RWPE2 (cell line): ENCODE results near the gene MYCBPAP.

ENCODE experiments used
- ATAC-seq: fragments of 200-7000 bp; cut with Tn5 transposase; 3 replicates; pipeline ENCODE4 v1.9.1; 2021; ENCODE audit warnings: low read depth
- DNase-seq: peaks from one replicate; pipeline ENCODE4 v3.0.0-alpha.2; 2020; ENCODE audit warnings: low spot score
- H3K27ac ChIP-seq: fragments of 450-650 bp; 2 replicates; pipeline ENCODE4 v1.5.1; 2017; ENCODE audit warnings: mild to moderate bottlenecking; ENCODE audit not compliant: poor library complexity, severe bottlenecking
- H3K27me3 ChIP-seq: fragments of 250-450 bp; sonication (Bioruptor Pico); 2 replicates; pipeline ENCODE4 v1.5.1; 2021; ENCODE audit warnings: mild to moderate bottlenecking, moderate library complexity; ENCODE audit not compliant: insufficient read depth, poor library complexity, severe bottlenecking
- H3K36me3 ChIP-seq: fragments of 250-450 bp; sonication (Bioruptor Pico); 2 replicates; pipeline ENCODE4 v1.5.1; 2020; ENCODE audit warnings: low read depth, mild to moderate bottlenecking, moderate library complexity
- H3K4me1 ChIP-seq: fragments of 250-450 bp; sonication (Bioruptor Pico); 2 replicates; pipeline ENCODE4 v1.5.1; 2021; ENCODE audit warnings: mild to moderate bottlenecking, moderate library complexity; ENCODE audit not compliant: insufficient read depth, poor library complexity, severe bottlenecking
- H3K4me3 ChIP-seq: fragments of 250-450 bp; sonication (Bioruptor Pico); 2 replicates; pipeline ENCODE4 v1.5.1; 2021; ENCODE audit warnings: mild to moderate bottlenecking, moderate library complexity; ENCODE audit not compliant: severe bottlenecking
- H3K9me3 ChIP-seq: fragments of 250-450 bp; sonication (Bioruptor Pico); 2 replicates; pipeline ENCODE4 v1.5.1; 2021; ENCODE audit warnings: mild to moderate bottlenecking, moderate library complexity; ENCODE audit not compliant: severe bottlenecking
- CTCF ChIP-seq: fragments of 450-650 bp; IDR thresholded peaks from one replicate; pipeline ENCODE4 v1.5.1; 2017; ENCODE audit warnings: mild to moderate bottlenecking, moderate library complexity; ENCODE audit not compliant: poor library complexity, severe bottlenecking

The MYCBPAP gene

DNA sequence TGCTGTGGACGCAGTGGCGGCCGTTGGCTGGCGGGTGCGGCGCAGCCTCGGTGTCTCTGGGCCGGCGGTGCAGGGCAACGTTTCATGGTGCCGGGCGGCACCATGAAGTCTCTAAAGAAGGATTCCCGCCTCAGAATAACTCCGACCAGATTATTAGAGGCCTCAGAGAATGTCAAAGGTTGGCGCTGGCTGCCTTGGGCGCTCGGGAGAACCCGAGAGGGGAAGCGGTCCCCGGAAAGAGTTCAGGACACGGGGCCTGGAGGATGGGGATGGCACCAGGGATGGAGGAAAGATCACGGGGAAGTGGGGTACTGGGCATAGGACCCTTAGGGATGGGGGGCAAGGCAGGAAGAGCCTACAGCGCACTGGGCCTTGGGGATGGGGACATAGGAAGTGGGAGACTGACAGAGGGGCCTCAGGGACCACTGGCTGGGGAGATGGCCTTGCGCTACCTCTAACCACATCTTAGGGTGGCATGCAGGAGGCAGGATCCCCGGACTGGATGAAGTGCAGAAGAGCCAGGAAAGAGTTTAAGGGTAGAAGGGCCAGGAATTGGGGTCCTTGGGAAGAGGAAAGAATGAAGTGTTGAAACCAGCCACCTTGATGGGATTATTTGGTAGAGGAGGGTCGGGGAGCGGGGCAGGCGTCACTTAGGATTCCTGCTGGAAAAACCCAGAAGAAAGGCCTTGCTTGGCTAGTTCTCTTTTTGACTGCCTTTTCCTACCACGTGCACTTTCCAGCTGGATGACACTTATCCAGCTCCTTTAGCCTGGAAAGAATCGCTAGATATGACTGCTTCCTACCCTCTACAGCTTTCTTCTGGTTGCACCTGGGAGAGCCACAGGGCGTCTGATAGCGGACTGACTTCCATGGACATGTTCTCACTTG, 578 bp downstream of the MYCBPAP start:
- ATAC-seq (no peak), DNase-seq (no peak)
- Histone ChIP-seq H3K27ac (no peak overlapping the region), H3K4me1 (peaks cover 13% of the 10 kb centered on the region), H3K4me3 (peak overlapping the region; percentile 23), H3K36me3 (no peaks in the 10 kb centered on the region), H3K27me3 (no peaks in the 10 kb centered on the region), H3K9me3 (no peaks in the 10 kb centered on the region)
- no peak for TF ChIP-seq CTCF

DNA sequence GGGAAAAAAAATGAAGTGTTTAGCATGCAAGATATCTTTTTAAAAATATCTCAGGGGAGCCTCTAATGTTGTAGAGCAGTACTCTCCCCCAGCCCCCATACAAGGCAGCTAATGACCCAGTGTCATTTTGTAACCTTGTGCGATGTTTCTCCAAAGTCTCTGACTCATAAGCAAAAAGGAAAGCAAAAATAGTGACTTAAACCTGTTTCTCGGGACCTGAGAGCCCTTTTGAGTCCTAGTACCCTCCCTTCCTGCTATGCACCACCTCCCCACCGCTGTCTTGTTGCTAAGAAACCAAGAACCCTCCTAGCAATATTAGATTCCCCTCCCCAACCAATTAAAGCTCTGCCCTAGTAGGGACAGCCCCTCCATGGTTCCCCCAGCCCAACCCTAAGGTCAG, 2.8 kb downstream of the MYCBPAP start:
- H3K36me3 ChIP-seq: no peaks in the 10 kb centered on the region
- H3K27ac ChIP-seq: no peak overlapping the region
- no peaks in the 10 kb centered on the region for H3K27me3 ChIP-seq
- H3K9me3 ChIP-seq: no peaks in the 10 kb centered on the region
- H3K4me3 ChIP-seq: no peak overlapping the region
- no peak for TF ChIP-seq CTCF
- peaks cover 16% of the 10 kb centered on the region for H3K4me1 ChIP-seq
- ATAC-seq: no peak; the same call in 2 of the 3 replicates
- DNase-seq: no peak

DNA sequence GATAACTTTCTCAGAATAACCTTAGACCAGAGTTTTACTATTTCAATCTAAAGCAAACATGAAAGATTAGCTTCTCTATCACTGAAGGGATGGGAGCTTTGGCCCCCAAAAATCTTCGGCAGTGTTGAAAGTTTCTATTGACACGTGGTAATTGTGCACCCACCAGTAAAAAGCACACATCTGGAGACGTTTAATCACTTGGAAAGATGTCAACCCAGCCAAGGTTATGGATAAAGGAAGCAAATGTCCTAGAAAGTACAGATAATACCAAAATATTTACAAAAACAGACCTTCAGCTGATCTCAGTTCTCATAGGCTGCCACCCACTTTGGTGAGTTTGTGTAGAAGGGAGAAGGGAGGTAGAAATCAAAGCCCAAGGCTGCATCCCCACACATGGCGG, 5.3 kb downstream of the MYCBPAP start:
- Histone ChIP-seq H3K4me1 (peaks cover 34% of the 10 kb centered on the region), H3K27me3 (no peaks in the 10 kb centered on the region), H3K9me3 (no peaks in the 10 kb centered on the region), H3K27ac (no peak overlapping the region), H3K4me3 (no peak overlapping the region), H3K36me3 (no peaks in the 10 kb centered on the region)
- no peak for TF ChIP-seq CTCF
- DNase-seq (no peak), ATAC-seq (no peak)

GRCh38 chr17:50514388-50514787, 6.1 kb downstream of the MYCBPAP start:
- no peaks in the 10 kb centered on the region for H3K9me3 ChIP-seq
- H3K4me3 ChIP-seq: no peak overlapping the region
- H3K4me1 ChIP-seq: peaks cover 37% of the 10 kb centered on the region
- H3K36me3 ChIP-seq: no peaks in the 10 kb centered on the region
- no peak for TF ChIP-seq CTCF
- no peak for DNase-seq
- no peaks in the 10 kb centered on the region for H3K27me3 ChIP-seq
- H3K27ac ChIP-seq: no peak overlapping the region
- no peak for ATAC-seq
